HG03565 (cell line): ENCODE measurements around the gene EPHA3.

Experiments used
- ATAC-seq: cut with Tn5 transposase; IDR thresholded peaks from one replicate; pipeline ENCODE4 v1.9.1; 2021; ENCODE audit warnings: mild to moderate bottlenecking, moderate library complexity; ENCODE audit not compliant: unreplicated experiment

EPHA3 gene

DNA sequence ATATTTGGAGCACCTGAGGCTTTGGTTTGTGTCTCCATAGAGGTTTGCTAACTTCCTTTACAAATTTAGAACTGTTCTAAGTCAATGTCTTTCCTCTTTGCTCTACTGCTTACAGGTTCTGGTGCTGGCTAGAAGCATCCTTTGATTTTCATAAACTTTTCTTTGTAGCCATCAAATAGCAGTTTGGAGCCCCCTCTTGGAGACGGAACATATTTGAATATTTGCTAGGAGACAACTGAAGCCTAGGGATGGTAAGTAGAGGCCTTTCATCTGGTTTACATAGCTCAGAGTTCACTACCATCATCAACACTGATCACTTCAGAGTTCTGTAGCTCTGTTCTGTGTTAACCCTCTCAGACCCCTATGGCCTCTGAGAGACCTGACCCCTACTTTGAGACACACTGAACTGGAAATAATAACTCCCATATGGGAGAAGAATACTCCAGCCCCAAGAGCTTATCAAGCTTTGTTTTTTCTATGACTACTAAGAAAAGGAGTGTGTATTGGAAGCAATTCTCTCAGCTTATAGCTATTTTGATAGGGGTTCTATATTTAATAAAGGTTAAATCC is 420.4 kb downstream of the EPHA3 start:
- ATAC-seq = no peak
